SIG-M5 treated with dmso at 0.1 percent for 504 hours (cell line): ENCODE results near the gene SHMT1.

ENCODE experiments used
- DNase-seq: peaks from one replicate; lab custom pipeline; 2025; ENCODE audit not compliant: unreplicated experiment; lab: John Stamatoyannopoulos, UW

Gene SHMT1

DNA sequence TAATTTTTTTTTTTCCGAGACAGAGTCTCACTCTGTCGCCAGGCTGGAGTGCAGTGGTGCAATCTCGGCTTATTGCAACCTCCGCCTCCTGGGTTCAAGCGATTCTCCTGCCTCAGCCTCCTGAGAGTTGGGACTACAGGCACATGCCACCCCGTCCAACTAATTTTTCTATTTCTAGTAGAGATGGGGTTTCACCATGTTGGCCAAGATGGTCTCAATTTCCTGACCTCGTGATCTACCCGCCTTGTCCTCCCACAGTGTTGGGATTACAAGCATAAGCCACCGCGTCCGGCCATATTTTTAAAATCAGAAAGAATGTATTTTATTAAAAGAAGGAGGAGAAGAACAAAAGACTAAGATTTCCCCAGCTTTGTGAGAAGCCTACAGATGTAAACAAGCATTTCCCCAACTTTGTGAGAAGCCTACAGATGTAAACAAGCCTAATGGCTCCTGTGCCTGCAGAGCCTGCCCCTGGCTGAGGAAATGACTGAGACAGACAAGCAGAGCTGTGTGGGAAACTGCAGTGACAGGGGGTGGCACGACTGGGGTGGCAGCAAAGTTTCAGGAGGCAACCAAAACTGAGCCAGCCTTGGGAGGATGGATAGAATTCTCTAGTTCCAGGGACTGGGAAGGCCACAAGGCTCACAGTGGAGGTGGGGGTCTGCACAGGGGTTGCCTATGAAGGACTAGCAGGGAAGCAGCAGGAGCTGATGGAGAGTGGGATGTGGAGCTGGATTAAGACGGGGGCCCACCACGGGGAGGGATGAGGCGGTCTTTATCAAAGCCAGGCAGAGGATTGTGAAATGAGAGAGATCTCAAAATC is 71.4 kb downstream of the SHMT1 start:
- DNase-seq: no peak

DNA sequence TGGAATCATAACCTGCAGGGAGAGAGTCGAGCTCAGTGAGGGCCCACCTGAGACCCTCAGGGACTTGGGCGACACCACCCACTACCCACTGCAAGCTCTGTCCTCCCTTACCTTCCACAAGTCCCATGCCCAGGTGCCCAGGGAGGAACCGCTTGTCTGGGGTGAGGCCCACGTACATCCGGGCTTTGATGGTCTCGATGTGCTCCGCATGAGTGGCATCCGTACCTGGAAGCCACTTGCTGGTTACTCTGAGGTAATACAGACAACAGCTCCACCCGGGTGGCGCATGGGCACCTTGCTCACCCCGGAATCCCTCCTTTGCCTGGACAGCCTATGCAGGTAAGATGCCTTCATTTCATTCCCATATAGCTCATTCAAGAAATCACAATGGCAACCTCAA is 78.1 kb downstream of the SHMT1 start:
- DNase-seq: no peak

DNA sequence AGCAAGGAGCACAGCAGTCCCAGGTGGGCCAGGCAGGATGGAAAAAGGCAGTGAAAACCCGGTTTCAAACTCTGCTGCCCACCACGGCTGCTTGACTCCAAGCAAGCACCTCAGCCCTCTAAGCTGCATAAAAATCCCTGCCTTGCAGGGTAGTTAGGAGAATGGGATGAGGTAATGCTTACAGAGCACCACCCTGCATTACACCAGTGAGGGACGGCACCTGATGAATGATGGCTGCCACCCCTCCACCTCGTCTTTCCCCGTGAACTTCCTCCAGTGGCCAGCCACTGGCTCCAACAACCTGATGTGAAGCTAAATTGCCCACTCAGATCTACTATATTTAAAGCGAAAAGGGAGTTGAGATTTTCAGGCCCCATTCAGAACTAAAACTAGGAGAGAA is 81.6 kb downstream of the SHMT1 start:
- no peak for DNase-seq

DNA sequence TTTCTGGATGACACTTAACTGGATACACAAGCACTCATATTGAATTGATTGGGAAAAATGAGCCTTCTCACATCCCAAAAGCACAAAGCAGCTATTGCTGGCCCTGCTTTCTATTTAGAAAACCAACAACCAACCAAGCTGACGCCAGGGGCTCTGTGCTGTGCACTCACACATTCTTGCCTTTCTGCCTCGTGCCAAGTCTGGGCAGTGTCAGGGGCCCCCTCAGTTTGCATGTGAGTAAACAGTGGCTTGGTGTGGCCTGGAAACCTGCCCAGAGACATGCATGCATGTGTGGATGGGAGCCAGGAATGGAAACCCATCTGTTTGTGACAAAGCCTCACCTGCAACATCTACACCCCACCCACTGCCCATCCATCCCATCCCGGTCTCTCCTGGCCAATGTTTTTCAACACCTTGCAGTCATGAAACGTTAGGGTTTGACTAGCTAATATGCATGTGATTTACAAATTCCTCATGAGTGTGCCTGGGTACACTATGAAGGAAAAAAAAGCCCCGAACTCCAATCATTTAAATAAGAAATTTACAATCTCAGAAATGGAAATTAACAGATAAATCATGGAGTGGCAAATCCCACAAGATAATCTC is 82.5 kb downstream of the SHMT1 start:
- no peak for DNase-seq

DNA sequence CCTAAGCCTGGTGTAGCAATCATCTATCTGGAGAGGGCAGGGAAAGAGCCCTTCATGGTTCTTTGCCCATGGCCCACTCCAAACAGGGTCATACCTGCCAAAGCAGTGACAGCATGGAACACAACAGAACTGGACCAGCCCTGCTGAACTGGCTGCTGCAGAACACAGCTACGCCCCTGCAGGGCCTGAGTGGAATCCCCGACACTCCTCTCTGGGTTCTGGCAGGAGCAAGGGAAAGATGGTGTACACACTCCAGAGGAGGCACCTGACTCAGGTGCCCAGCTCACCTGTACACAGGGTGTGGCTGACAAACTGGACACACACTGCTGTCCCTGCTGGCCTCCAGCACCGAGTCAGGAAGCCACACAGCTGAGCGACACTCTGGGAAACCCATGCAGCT is 83.1 kb downstream of the SHMT1 start:
- no peak for DNase-seq

DNA sequence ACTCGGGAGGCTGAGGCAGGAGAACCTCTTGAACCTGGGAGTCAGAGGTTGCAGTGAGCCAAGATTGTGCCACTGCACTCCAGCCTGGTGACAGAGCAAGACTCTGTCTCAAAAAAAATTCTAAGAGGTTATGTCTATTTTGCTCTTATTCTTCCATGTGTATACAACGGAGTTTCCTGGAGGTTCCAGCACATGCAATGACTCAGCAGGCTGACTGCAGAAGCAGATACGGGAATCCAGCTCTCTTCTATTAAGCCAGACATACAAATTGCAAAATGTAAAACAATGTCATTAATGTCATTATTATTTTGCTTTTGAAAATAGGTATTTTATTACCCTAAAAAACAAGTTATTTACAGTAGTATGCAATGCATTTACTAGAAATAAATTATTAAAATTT is 84.5 kb downstream of the SHMT1 start:
- DNase-seq: no peak
